ENCODE results near the gene GFOD2.

Gene GFOD2

GRCh38 chr16:67655363-67655762 lies 63.8 kb downstream of the GFOD2 start:
- Histone ChIP-seq H4K20me1 (ENCODE audit: insufficient read depth) (no peaks in the 10 kb centered on the region), H2AFZ (ENCODE audit: low read depth) (no peak overlapping the region), H3K4me3 (IDR thresholded peaks at IDR 0.05; ENCODE audit: insufficient read depth, low read depth, low read length) (no peak overlapping the region), H3K4me2 (no peak overlapping the region), H3K36me3 (ENCODE audit: insufficient read depth) (no peaks in the 10 kb centered on the region), H3K27me3 (ENCODE audit: insufficient read depth, low read depth) (no peaks in the 10 kb centered on the region), H3K79me2 (ENCODE audit: insufficient read depth, low read depth) (no peaks in the 10 kb centered on the region), H3K4me1 (ENCODE audit: low read depth, poor library complexity, severe bottlenecking) (peaks cover 3% of the 10 kb centered on the region), H3K27ac (no peak overlapping the region), H3K9ac (no peak overlapping the region)
- TF ChIP-seq, protein P1, sequence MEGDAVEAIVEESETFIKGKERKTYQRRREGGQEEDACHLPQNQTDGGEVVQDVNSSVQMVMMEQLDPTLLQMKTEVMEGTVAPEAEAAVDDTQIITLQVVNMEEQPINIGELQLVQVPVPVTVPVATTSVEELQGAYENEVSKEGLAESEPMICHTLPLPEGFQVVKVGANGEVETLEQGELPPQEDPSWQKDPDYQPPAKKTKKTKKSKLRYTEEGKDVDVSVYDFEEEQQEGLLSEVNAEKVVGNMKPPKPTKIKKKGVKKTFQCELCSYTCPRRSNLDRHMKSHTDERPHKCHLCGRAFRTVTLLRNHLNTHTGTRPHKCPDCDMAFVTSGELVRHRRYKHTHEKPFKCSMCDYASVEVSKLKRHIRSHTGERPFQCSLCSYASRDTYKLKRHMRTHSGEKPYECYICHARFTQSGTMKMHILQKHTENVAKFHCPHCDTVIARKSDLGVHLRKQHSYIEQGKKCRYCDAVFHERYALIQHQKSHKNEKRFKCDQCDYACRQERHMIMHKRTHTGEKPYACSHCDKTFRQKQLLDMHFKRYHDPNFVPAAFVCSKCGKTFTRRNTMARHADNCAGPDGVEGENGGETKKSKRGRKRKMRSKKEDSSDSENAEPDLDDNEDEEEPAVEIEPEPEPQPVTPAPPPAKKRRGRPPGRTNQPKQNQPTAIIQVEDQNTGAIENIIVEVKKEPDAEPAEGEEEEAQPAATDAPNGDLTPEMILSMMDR (conservative IDR thresholded peaks at IDR 0.05; ENCODE audit: low read depth, low read length), result no peak

- no peaks in the 10 kb centered on the region for H3K79me2 ChIP-seq (ENCODE audit: insufficient read depth, low read depth)
- H3K36me3 ChIP-seq (ENCODE audit: insufficient read depth), result no peaks in the 10 kb centered on the region; the same call in 1 of the 2 replicates
- H3K4me3 ChIP-seq (IDR thresholded peaks at IDR 0.05; ENCODE audit: insufficient read depth, low read depth, low read length), result no peak overlapping the region
- no peak overlapping the region for H3K4me2 ChIP-seq
- no peak overlapping the region for H3K9ac ChIP-seq
- TF ChIP-seq, protein P1 (conservative IDR thresholded peaks at IDR 0.05; ENCODE audit: low read depth, low read length), result no peak
- H4K20me1 ChIP-seq (ENCODE audit: insufficient read depth), result no peaks in the 10 kb centered on the region
- no peaks in the 10 kb centered on the region for H3K27me3 ChIP-seq (ENCODE audit: insufficient read depth, low read depth)
- peaks cover 3% of the 10 kb centered on the region for H3K4me1 ChIP-seq (ENCODE audit: low read depth, poor library complexity, severe bottlenecking)
- no peak overlapping the region for H2AFZ ChIP-seq (ENCODE audit: low read depth)
- H3K27ac ChIP-seq, result no peak overlapping the region
These were observed 64.7 kb downstream of the GFOD2 start for GRCh38 chr16:67654403-67654911.

- no peaks in the 10 kb centered on the region for H3K79me2 ChIP-seq (ENCODE audit: insufficient read depth, low read depth)
- H2AFZ ChIP-seq (ENCODE audit: low read depth), result no peak overlapping the region
- H3K27me3 ChIP-seq (ENCODE audit: insufficient read depth, low read depth), result no peaks in the 10 kb centered on the region
- H3K36me3 ChIP-seq (ENCODE audit: insufficient read depth), result no peaks in the 10 kb centered on the region; the same call in 1 of the 2 replicates
- H3K4me1 ChIP-seq (ENCODE audit: low read depth, poor library complexity, severe bottlenecking), result peaks cover 2% of the 10 kb centered on the region
- no peak overlapping the region for H3K9ac ChIP-seq
- H3K4me2 ChIP-seq, result no peak overlapping the region
- no peaks in the 10 kb centered on the region for H4K20me1 ChIP-seq (ENCODE audit: insufficient read depth)
- H3K4me3 ChIP-seq (IDR thresholded peaks at IDR 0.05; ENCODE audit: insufficient read depth, low read depth, low read length), result no peak overlapping the region
- no peak overlapping the region for H3K27ac ChIP-seq
- TF ChIP-seq, protein P1 (conservative IDR thresholded peaks at IDR 0.05; ENCODE audit: low read depth, low read length), result no peak
These were observed 65.2 kb downstream of the GFOD2 start for GRCh38 chr16:67653789-67654402.

DNA sequence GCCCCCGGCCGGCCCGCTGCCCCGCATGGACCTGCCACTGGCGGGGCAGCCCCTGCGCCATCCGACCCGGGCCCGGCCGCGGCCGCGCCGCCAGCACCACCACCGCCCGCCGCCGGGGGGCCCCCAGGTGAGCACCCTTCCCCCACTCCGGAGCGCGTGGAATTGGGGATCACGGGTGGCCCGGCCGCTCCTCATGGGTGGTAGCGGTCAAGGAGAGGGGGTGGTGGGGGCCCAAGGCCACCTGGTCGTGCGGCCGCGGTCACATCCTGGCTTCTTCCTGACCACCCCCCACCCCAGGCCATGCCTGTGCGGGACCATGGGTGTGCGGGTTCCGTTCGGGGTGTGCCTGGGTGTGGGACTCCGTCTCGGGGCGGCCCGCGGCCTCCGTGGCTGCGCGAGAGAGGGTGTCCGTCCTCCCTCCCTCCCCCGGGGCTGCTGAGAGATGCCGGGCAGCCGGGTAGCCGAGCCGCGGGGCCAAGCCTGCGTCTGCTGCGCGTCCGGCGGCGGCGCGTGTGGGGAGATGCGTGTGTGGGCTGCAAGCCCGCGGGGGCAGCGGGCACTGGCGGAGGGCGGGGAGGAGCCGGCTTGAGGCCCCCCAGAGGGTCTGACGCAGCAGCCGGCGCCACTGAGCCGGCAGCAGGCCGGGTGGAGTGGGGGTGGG lies 65.9 kb downstream of the GFOD2 start:
- Histone ChIP-seq H3K4me2 (no peak overlapping the region), H3K27me3 (ENCODE audit: insufficient read depth, low read depth) (no peaks in the 10 kb centered on the region)

More for the DNA sequence above, 65.9 kb downstream of the GFOD2 start:
- Histone ChIP-seq H3K4me3 (IDR thresholded peaks at IDR 0.05; ENCODE audit: insufficient read depth, low read depth, low read length) (no peak overlapping the region), H3K4me1 (ENCODE audit: low read depth, poor library complexity, severe bottlenecking) (no peaks in the 10 kb centered on the region), H4K20me1 (ENCODE audit: insufficient read depth) (no peaks in the 10 kb centered on the region), H2AFZ (ENCODE audit: low read depth) (no peak overlapping the region), H3K27ac (no peak overlapping the region), H3K36me3 (ENCODE audit: insufficient read depth) (no peaks in the 10 kb centered on the region; the same call in 1 of the 2 replicates), H3K9ac (no peak overlapping the region), H3K79me2 (ENCODE audit: insufficient read depth, low read depth) (no peaks in the 10 kb centered on the region)
- TF ChIP-seq, protein P1 (conservative IDR thresholded peaks at IDR 0.05; ENCODE audit: low read depth, low read length), result no peak

All from KMS-11 (cell line).